Smooth muscle cell (in vitro differentiated cells): Measurements from ENCODE around the gene ADGRV1. TPM values are rescaled to one million over a fixed set of nuclear protein-coding genes. Genes with fewer than 3 reads are reported as not detected.

Experiments used
- DNase-seq: peaks from one replicate; lab custom pipeline; 2025; ENCODE audit not compliant: unreplicated experiment; lab: John Stamatoyannopoulos, UW
- H2AFZ ChIP-seq: fragments of 200-600 bp; sonication (generic); 2 replicates; pipeline ENCODE4 v1.6.0; 2016; ENCODE audit warnings: antibody characterized with exemption, low read depth, mild to moderate bottlenecking
- H3F3A ChIP-seq: fragments of 200-600 bp; sonication (generic); 2 replicates; pipeline ENCODE4 v1.6.0; 2017; ENCODE audit warnings: antibody characterized with exemption, low read depth
- H3K27ac ChIP-seq: fragments of 200-600 bp; sonication (generic); 2 replicates; pipeline ENCODE4 v1.5.1; 2016; ENCODE audit warnings: low read depth, mild to moderate bottlenecking
- H3K27me3 ChIP-seq: fragments of 200-600 bp; sonication (generic); 2 replicates; pipeline ENCODE4 v1.6.1; 2016; ENCODE audit warnings: low read depth, mild to moderate bottlenecking
- H3K36me3 ChIP-seq: fragments of 200-600 bp; sonication (generic); 2 replicates; pipeline ENCODE4 v1.5.1; 2016; ENCODE audit warnings: low read depth
- H3K4me1 ChIP-seq: fragments of 200-600 bp; sonication (generic); 2 replicates; pipeline ENCODE4 v1.5.1; 2016; ENCODE audit warnings: low read depth
- H3K4me2 ChIP-seq: fragments of 200-600 bp; sonication (generic); 2 replicates; pipeline ENCODE4 v1.6.0; 2016; ENCODE audit warnings: mild to moderate bottlenecking
- H3K4me3 ChIP-seq: fragments of 200-600 bp; sonication (generic); 2 replicates; pipeline ENCODE4 v1.5.1; 2016; ENCODE audit warnings: mild to moderate bottlenecking
- H3K79me2 ChIP-seq: fragments of 200-600 bp; sonication (generic); 2 replicates; pipeline ENCODE4 v1.6.0; 2016; ENCODE audit warnings: low read depth, mild to moderate bottlenecking
- H3K9ac ChIP-seq: fragments of 200-600 bp; sonication (generic); 2 replicates; pipeline ENCODE4 v1.6.0; 2016; ENCODE audit warnings: low read depth
- H3K9me3 ChIP-seq: fragments of 200-600 bp; sonication (generic); replicated peaks from 2 replicates; pipeline ENCODE4 v1.5.1; 2016; ENCODE audit warnings: low read depth
- H4K20me1 ChIP-seq: fragments of 200-600 bp; sonication (generic); 2 replicates; pipeline ENCODE4 v1.6.0; 2016; ENCODE audit warnings: low read depth
- WGBS: methylation state at CpG from one replicate; pipeline ENCODE4 v1.1.7; 2016; ENCODE audit warnings: low lambda C conversion rate; 5-methylcytosine and 5-hydroxymethylcytosine counted together
- polyA plus RNA-seq: library from polyadenylated mRNA; unstranded; fragments of >200 nt; fragmentation: Nextera tagmentation; extraction: Ambion mirVana; gene quantifications from 2 replicates; pipeline ENCODE4 v1.2.1, GENCODE V29; 2016
- total RNA-seq: library from RNA; depleted of rRNA; stranded (reverse); fragments of >200 nt; gene quantifications from 2 replicates; pipeline ENCODE4 v1.2.3, GENCODE V29; 2014
- TF ChIP-seq, protein P1 (sequence below): fragments of 200-600 bp; sonication (generic); IDR thresholded peaks from 2 replicates; pipeline ENCODE4 v1.5.1; 2017; ENCODE audit warnings: borderline replicate concordance, mild to moderate bottlenecking, antibody characterized with exemption; ENCODE audit not compliant: insufficient read depth, poor library complexity, severe bottlenecking

The ADGRV1 gene
- total and polyA plus RNA-seq, 2 experiments from 2014 or later, result 16.8 to 17.7 TPM

DNA sequence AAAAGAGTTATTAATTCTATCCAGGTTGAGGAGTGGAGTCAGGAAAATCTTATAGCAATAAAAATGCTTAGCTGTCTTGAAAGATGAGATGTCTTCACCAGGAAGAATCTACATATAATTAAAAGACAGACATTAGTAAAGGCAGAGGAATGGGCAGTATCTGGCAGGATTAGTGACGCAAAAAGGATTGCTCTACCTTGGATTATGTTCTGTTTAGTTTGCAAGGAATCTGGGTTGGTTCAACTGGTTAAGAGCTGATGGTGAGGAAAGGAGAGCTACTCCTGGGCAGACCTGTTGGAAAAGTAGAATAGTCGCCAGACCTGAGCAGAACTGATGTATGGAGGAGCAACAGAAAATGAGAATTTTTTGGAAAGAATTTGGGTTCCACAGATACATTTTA, 318.5 kb downstream of the ADGRV1 start:
- Histone ChIP-seq H2AFZ (no peak overlapping the region), H3K4me1 (peaks cover 44% of the 10 kb centered on the region), H3K36me3 (no peaks in the 10 kb centered on the region), H3K27ac (peak overlapping the region; percentile 95), H3K79me2 (no peaks in the 10 kb centered on the region), H3K4me2 (peak overlapping the region; percentile 68), H3K9ac (peak overlapping the region; percentile 77), H3K4me3 (no peak overlapping the region), H3K27me3 (no peaks in the 10 kb centered on the region), H3K9me3 (no peaks in the 10 kb centered on the region), H3F3A (peaks cover 15% of the 10 kb centered on the region), H4K20me1 (no peaks in the 10 kb centered on the region)
- WGBS, result 44% methylated on average over 2 of the region's 2 CpGs
- TF ChIP-seq, protein P1, sequence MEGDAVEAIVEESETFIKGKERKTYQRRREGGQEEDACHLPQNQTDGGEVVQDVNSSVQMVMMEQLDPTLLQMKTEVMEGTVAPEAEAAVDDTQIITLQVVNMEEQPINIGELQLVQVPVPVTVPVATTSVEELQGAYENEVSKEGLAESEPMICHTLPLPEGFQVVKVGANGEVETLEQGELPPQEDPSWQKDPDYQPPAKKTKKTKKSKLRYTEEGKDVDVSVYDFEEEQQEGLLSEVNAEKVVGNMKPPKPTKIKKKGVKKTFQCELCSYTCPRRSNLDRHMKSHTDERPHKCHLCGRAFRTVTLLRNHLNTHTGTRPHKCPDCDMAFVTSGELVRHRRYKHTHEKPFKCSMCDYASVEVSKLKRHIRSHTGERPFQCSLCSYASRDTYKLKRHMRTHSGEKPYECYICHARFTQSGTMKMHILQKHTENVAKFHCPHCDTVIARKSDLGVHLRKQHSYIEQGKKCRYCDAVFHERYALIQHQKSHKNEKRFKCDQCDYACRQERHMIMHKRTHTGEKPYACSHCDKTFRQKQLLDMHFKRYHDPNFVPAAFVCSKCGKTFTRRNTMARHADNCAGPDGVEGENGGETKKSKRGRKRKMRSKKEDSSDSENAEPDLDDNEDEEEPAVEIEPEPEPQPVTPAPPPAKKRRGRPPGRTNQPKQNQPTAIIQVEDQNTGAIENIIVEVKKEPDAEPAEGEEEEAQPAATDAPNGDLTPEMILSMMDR, result no peak
- no peak for DNase-seq

GRCh38 chr5:90878081-90878480, 319.5 kb downstream of the ADGRV1 start:
- Histone ChIP-seq H3K9ac (peak overlapping the region; percentile 60), H3K79me2 (no peaks in the 10 kb centered on the region), H3F3A (peaks cover 15% of the 10 kb centered on the region), H3K4me1 (peaks cover 48% of the 10 kb centered on the region), H3K4me2 (peak overlapping the region; percentile 68), H3K27ac (peak overlapping the region; percentile 95), H4K20me1 (no peaks in the 10 kb centered on the region), H3K9me3 (no peaks in the 10 kb centered on the region), H3K4me3 (no peak overlapping the region), H3K36me3 (no peaks in the 10 kb centered on the region), H3K27me3 (no peaks in the 10 kb centered on the region), H2AFZ (peak overlapping the region; percentile 70)
- no peak for DNase-seq
- WGBS, result 38% methylated on average over 7 of the region's 7 CpGs
- TF ChIP-seq, protein P1, result no peak

DNA sequence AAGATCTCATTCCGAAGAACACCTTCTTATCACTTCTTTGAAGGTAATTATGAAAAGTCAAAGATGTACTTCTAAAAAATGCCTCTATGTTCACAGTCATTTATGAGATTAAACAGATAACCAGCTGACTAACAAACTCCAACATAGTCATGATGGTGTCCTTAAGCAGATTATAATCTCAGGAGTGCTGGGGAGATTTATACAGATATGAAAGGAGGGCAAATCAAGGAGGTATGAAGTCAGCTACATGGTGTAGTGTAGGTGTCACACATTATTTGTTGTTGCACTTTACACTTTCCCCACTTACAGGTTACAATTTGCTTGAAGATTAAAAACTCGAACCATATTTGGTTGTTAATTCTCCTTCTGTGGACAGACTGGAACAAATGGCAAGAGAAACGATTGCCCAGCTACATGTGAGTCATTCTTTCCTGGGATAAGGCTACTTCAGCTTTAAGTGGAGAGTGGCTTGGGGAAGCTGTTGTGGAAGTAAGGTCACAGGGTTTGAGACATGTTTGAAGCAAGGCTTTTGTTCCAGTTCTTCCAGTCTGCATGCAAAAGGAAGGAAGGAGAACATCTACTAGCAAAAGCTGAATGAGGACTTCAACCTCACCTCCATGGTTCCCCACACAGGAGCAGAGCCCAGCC, 320.1 kb downstream of the ADGRV1 start:
- peak overlapping the region; percentile 70 for H2AFZ ChIP-seq
- no peak overlapping the region for H3K4me3 ChIP-seq
- H3K27me3 ChIP-seq, result no peaks in the 10 kb centered on the region

More for the DNA sequence above, 320.1 kb downstream of the ADGRV1 start:
- peak overlapping the region; percentile 60 for H3K9ac ChIP-seq
- peaks cover 15% of the 10 kb centered on the region for H3F3A ChIP-seq
- H3K4me2 ChIP-seq, result peak overlapping the region; percentile 68
- no peak for DNase-seq
- H3K79me2 ChIP-seq, result no peaks in the 10 kb centered on the region
- H3K36me3 ChIP-seq, result no peaks in the 10 kb centered on the region
- H3K9me3 ChIP-seq, result no peaks in the 10 kb centered on the region
- peaks cover 48% of the 10 kb centered on the region for H3K4me1 ChIP-seq
- no peaks in the 10 kb centered on the region for H4K20me1 ChIP-seq
- peak overlapping the region; percentile 95 for H3K27ac ChIP-seq
- TF ChIP-seq, protein P1, result no peak
- 37% methylated on average over 3 of the region's 3 CpGs for WGBS
